ENCODE results near the gene ING5.

ING5 gene

GRCh38 chr2:241686324-241686649, 15.6 kb upstream of the ING5 start:
- Histone ChIP-seq H3K9me3 (ENCODE audit: insufficient read depth, low read length) (no peaks in the 10 kb centered on the region), H4K20me1 (ENCODE audit: low read depth, low read length) (no peaks in the 10 kb centered on the region), H3K4me2 (ENCODE audit: low read depth, low read length, poor library complexity, severe bottlenecking) (peak overlapping the region; percentile 92), H3K9ac (ENCODE audit: low read length) (peak overlapping the region; percentile 98), H3K36me3 (ENCODE audit: low read length) (peaks cover 9% of the 10 kb centered on the region; the same call in 1 of the 2 replicates), H3K27ac (ENCODE audit: low read depth, low read length) (peak overlapping the region; percentile 68), H2AFZ (ENCODE audit: low read depth, low read length, severe bottlenecking) (peak overlapping the region; percentile 50), H3F3A (ENCODE audit: insufficient read depth) (no peaks in the 10 kb centered on the region), H3K27me3 (ENCODE audit: low read length) (no peaks in the 10 kb centered on the region), H3K79me2 (ENCODE audit: insufficient read depth, low read length) (peaks cover 79% of the 10 kb centered on the region), H3K9me2 (replicated peaks; ENCODE audit: insufficient read depth, low read length) (no peaks in the 10 kb centered on the region), H3K4me3 (ENCODE audit: insufficient read depth, low read length, poor library complexity, severe bottlenecking) (peak overlapping the region; percentile 86)
- TF ChIP-seq EZH2phosphoT487 (conservative IDR thresholded peaks at IDR 0.05; ENCODE audit: low read length) (no peak), CTCF (IDR thresholded peaks at IDR 0.05; ENCODE audit: insufficient read depth, low read length, poor library complexity, severe bottlenecking) (no peak)

- peak within 1 kb of the TSS; percentile 68 for H3K27ac ChIP-seq (ENCODE audit: low read depth, low read length)
- no peaks in the 10 kb centered on the region for H3F3A ChIP-seq (ENCODE audit: insufficient read depth)
- no peaks in the 10 kb centered on the region for H4K20me1 ChIP-seq (ENCODE audit: low read depth, low read length)
- no peaks in the 10 kb centered on the region for H3K27me3 ChIP-seq (ENCODE audit: low read length)
- H3K9ac ChIP-seq (ENCODE audit: low read length) = peak within 1 kb of the TSS; percentile 98
- peak within 1 kb of the TSS; percentile 50 for H2AFZ ChIP-seq (ENCODE audit: low read depth, low read length, severe bottlenecking)
- no peaks in the 10 kb centered on the region for H3K9me2 ChIP-seq (replicated peaks; ENCODE audit: insufficient read depth, low read length)
- H3K9me3 ChIP-seq (ENCODE audit: insufficient read depth, low read length) = no peaks in the 10 kb centered on the region
- H3K36me3 ChIP-seq (ENCODE audit: low read length) = peaks cover 9% of the 10 kb centered on the region; the same call in 1 of the 2 replicates
- H3K4me2 ChIP-seq (ENCODE audit: low read depth, low read length, poor library complexity, severe bottlenecking) = peak within 1 kb of the TSS; percentile 92
- peak within 1 kb of the TSS; percentile 86 for H3K4me3 ChIP-seq (ENCODE audit: insufficient read depth, low read length, poor library complexity, severe bottlenecking)
- TF ChIP-seq EZH2phosphoT487 (conservative IDR thresholded peaks at IDR 0.05; ENCODE audit: low read length) (no peak), CTCF (IDR thresholded peaks at IDR 0.05; ENCODE audit: insufficient read depth, low read length, poor library complexity, severe bottlenecking) (no peak)
- peaks cover 73% of the 10 kb centered on the region for H3K79me2 ChIP-seq (ENCODE audit: insufficient read depth, low read length)
Measured at GRCh38 chr2:241686650-241687425, 15.0 kb upstream of the ING5 start, which contains the start of gene DTYMK. Gene DTYMK (minus strand): TSS chr2:241686815. CDS start chr2:241686783, 32 bp downstream.

GRCh38 chr2:241689306-241689705, 12.5 kb upstream of the ING5 start:
- no peaks in the 10 kb centered on the region for H4K20me1 ChIP-seq (ENCODE audit: low read depth, low read length)
- peaks cover 4% of the 10 kb centered on the region; the same call in 1 of the 2 replicates for H3K36me3 ChIP-seq (ENCODE audit: low read length)
- no peak overlapping the region for H2AFZ ChIP-seq (ENCODE audit: low read depth, low read length, severe bottlenecking)
- H3K9me2 ChIP-seq (replicated peaks; ENCODE audit: insufficient read depth, low read length) = no peaks in the 10 kb centered on the region
- no peak overlapping the region; the same call in 1 of the 2 replicates for H3K9ac ChIP-seq (ENCODE audit: low read length)
- no peak overlapping the region for H3K27ac ChIP-seq (ENCODE audit: low read depth, low read length)
- H3K4me3 ChIP-seq (ENCODE audit: insufficient read depth, low read length, poor library complexity, severe bottlenecking) = no peak overlapping the region
- no peaks in the 10 kb centered on the region for H3K9me3 ChIP-seq (ENCODE audit: insufficient read depth, low read length)
- peak overlapping the region; percentile 6 for H3K4me2 ChIP-seq (ENCODE audit: low read depth, low read length, poor library complexity, severe bottlenecking)
- H3K79me2 ChIP-seq (ENCODE audit: insufficient read depth, low read length) = peaks cover 52% of the 10 kb centered on the region
- no peaks in the 10 kb centered on the region for H3F3A ChIP-seq (ENCODE audit: insufficient read depth)
- H3K27me3 ChIP-seq (ENCODE audit: low read length) = no peaks in the 10 kb centered on the region
- TF ChIP-seq EZH2phosphoT487 (conservative IDR thresholded peaks at IDR 0.05; ENCODE audit: low read length) (no peak), CTCF (IDR thresholded peaks at IDR 0.05; ENCODE audit: insufficient read depth, low read length, poor library complexity, severe bottlenecking) (no peak)
